HFFc6 (cell line): ENCODE results near the gene PROC. TPM values are rescaled to one million over a fixed set of nuclear protein-coding genes. Genes with fewer than 3 reads are reported as not detected.

Experiments used
- DNase-seq: peaks from one replicate; pipeline ENCODE4 v3.0.0-alpha.2; 2018
- H3K27ac Mint-ChIP-seq: 2 replicates; pipeline ENCODE4 v1.8.0; 2020; ENCODE audit warnings: mild to moderate bottlenecking, mixed read lengths
- H3K27me3 Mint-ChIP-seq: 2 replicates; pipeline ENCODE4 v1.8.0; 2021; ENCODE audit warnings: mild to moderate bottlenecking, moderate library complexity, mixed read lengths; ENCODE audit not compliant: insufficient read depth
- H3K36me3 Mint-ChIP-seq: 2 replicates; pipeline ENCODE4 v1.8.0; 2021; ENCODE audit warnings: low read depth, mixed read lengths
- H3K4me1 Mint-ChIP-seq: 2 replicates; pipeline ENCODE4 v1.8.0; 2020; ENCODE audit warnings: low read depth, mixed read lengths
- H3K4me3 Mint-ChIP-seq: 2 replicates; pipeline ENCODE4 v1.8.0; 2020; ENCODE audit warnings: mild to moderate bottlenecking, moderate library complexity, mixed read lengths
- H3K9me3 Mint-ChIP-seq: 2 replicates; pipeline ENCODE4 v1.8.0; 2020; ENCODE audit warnings: mild to moderate bottlenecking, mixed read lengths
- total RNA-seq, 6 experiments: library from RNA; stranded (reverse); fragmentation: NEBNext Ultra II Directional; extraction: Animal tissue kit (Norgen Biotek cat#: 25700); gene quantifications; 2 replicates in 1 of 6; 3 replicates in 5 of 6; pipeline ENCODE4 v1.2.3, GENCODE V29; 2021
- TF ChIP-seq, protein P1 (sequence below): fragments of 200-600 bp; sonication (generic); IDR thresholded peaks from 2 replicates; pipeline ENCODE4 v1.5.0; 2021; ENCODE audit warnings: antibody characterized with exemption, mild to moderate bottlenecking

Gene PROC
- total RNA-seq, 6 experiments from 2014 or later = not detected

DNA sequence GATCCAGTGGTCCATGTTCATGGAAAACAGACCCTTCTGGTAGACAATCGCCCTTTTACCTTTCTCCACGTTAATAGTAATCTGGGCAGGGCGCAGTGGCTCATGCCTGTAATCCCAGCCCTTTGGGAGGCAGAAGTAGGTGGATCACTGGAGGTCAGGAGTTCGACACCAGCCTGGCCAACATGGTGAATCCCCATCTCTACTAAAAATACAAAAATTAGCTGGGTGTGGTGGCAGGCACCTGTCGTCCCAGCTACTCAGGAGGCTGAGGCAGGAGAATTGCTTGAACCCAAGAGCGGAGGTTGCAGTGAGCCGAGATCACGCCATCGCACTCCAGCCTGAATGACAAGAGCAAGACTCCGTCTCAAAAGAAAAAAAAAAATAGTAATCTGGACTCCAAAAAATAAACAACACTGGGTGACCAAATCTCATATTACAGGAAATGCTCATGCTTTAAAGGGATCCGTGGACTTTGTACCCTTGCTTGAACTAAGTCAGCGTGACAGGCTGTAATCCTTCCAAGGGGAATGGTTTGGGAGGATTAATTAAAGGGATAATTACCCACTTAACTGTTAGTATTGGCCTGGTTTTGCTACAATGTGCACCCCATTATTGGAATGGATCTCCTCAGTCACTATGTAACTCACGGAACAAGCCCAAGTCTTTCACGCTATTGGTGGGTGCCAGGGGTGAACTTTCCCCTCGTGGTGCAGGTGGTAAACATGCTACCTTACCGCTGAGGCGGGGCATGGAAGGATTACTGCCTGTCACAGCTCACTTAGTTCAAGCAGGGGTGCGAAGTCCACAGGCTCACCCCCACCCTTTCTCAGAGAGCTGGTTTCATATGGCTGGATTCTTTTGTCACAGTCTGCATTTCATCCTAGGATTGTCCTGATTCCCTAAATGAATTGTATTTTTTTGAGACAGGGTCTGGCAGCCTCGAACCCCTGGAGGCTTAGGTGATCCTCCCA lies 36.7 kb downstream of the PROC start:
- no peak for DNase-seq
- Mint-ChIP-seq H3K27me3 (peaks cover 1% of the 10 kb centered on the region; the same call in 1 of the 2 replicates), H3K36me3 (no peaks in the 10 kb centered on the region), H3K4me1 (no peaks in the 10 kb centered on the region), H3K9me3 (no peaks in the 10 kb centered on the region), H3K27ac (no peak overlapping the region), H3K4me3 (no peak overlapping the region)
- TF ChIP-seq, protein P1, sequence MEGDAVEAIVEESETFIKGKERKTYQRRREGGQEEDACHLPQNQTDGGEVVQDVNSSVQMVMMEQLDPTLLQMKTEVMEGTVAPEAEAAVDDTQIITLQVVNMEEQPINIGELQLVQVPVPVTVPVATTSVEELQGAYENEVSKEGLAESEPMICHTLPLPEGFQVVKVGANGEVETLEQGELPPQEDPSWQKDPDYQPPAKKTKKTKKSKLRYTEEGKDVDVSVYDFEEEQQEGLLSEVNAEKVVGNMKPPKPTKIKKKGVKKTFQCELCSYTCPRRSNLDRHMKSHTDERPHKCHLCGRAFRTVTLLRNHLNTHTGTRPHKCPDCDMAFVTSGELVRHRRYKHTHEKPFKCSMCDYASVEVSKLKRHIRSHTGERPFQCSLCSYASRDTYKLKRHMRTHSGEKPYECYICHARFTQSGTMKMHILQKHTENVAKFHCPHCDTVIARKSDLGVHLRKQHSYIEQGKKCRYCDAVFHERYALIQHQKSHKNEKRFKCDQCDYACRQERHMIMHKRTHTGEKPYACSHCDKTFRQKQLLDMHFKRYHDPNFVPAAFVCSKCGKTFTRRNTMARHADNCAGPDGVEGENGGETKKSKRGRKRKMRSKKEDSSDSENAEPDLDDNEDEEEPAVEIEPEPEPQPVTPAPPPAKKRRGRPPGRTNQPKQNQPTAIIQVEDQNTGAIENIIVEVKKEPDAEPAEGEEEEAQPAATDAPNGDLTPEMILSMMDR = no peak

DNA sequence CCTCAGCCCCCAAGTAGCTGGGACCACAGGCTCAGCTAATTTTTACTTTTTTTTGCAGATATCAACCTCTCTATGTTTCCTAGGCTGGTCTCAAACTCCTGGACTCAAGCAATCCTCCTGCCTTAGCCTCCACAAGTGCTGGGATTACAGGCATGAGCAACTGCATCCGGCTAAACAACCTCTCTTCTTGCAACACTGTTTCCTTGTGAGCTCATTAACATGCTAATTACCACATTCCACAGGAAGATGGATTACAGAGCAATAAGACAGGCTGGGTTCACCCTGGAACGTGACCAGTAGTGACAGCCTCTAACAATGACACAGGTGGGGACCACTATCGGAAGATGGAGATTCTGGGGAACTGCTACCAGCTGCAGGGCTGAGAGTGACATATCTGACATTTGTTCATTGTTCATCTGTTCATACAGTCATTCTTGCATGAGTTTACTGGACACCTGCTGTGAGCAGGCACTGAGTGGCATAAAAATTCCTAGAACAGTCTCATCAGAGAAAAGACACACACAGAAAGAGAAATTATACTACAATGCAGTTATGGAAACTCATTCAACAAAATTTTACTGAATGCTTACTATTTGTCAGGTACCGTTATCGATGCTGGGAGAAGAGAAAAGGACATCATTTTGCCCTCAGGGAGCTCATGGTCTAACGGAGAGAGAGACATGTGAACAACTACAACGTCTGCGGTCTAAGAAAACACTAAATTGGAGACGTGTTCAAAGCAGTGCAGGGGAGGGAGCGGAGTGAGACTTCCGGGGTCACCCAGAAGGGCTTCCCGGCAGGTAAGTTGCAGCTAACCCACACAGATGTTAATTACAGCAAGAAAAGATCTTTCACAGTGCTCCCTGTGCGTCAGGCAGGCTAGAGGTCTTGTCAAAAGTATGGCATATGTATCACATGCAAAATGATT lies 37.6 kb downstream of the PROC start:
- H3K27ac Mint-ChIP-seq = no peak overlapping the region
- peaks cover 1% of the 10 kb centered on the region; the same call in 1 of the 2 replicates for H3K27me3 Mint-ChIP-seq
- no peak overlapping the region for H3K4me3 Mint-ChIP-seq
- H3K9me3 Mint-ChIP-seq = no peaks in the 10 kb centered on the region
- H3K4me1 Mint-ChIP-seq = no peaks in the 10 kb centered on the region
- no peaks in the 10 kb centered on the region for H3K36me3 Mint-ChIP-seq
- DNase-seq = no peak
- TF ChIP-seq, protein P1 = no peak

DNA sequence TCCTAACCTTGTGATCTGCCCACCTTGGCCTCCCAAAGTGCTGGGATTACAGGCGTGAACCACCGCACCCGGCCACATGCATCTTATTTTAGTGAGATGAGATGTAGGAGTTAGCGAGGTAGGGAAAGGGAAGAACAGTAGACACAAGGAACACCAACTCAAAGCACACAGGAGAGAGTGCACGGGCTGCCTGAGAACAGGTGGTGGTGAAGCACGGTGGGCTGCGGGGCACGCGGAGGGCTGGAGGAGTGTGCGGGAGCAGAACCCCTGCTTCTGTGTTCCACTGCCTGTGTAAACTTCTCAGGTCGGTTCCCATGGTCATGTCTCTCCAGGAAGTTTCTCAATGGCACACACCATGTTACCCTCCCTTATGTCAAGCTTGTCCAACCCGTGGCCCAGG lies 38.7 kb downstream of the PROC start:
- H3K36me3 Mint-ChIP-seq = no peaks in the 10 kb centered on the region
- no peaks in the 10 kb centered on the region for H3K9me3 Mint-ChIP-seq
- peaks cover 1% of the 10 kb centered on the region; the same call in 1 of the 2 replicates for H3K27me3 Mint-ChIP-seq
- DNase-seq = no peak
- no peak overlapping the region for H3K4me3 Mint-ChIP-seq
- no peaks in the 10 kb centered on the region for H3K4me1 Mint-ChIP-seq
- H3K27ac Mint-ChIP-seq = no peak overlapping the region
- TF ChIP-seq, protein P1 = no peak

DNA sequence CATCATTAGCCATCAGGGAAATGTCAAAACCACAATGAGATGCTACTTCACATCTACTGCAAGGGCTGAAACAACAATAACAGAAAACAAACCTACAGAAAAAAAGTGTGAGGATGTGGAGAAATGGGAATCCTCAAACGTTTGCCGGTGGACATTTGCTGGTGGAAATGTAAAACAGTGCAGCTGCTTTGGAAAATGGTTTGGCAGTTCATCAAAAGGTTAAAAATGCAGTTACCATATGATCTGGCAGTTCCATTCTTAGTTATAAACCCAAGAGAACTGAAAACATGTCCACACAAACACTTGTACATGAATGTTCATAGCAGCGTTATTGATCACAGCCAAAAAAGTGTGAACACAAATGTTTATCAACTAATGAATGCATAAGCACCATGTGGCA lies 44.2 kb downstream of the PROC start:
- Mint-ChIP-seq H3K27ac (no peak overlapping the region), H3K4me3 (no peak overlapping the region), H3K9me3 (no peaks in the 10 kb centered on the region), H3K27me3 (peaks cover 1% of the 10 kb centered on the region; the same call in 1 of the 2 replicates), H3K36me3 (peaks cover 4% of the 10 kb centered on the region; the same call in 1 of the 2 replicates), H3K4me1 (peaks cover 6% of the 10 kb centered on the region; the same call in 1 of the 2 replicates)
- TF ChIP-seq, protein P1 = no peak
- no peak for DNase-seq

DNA sequence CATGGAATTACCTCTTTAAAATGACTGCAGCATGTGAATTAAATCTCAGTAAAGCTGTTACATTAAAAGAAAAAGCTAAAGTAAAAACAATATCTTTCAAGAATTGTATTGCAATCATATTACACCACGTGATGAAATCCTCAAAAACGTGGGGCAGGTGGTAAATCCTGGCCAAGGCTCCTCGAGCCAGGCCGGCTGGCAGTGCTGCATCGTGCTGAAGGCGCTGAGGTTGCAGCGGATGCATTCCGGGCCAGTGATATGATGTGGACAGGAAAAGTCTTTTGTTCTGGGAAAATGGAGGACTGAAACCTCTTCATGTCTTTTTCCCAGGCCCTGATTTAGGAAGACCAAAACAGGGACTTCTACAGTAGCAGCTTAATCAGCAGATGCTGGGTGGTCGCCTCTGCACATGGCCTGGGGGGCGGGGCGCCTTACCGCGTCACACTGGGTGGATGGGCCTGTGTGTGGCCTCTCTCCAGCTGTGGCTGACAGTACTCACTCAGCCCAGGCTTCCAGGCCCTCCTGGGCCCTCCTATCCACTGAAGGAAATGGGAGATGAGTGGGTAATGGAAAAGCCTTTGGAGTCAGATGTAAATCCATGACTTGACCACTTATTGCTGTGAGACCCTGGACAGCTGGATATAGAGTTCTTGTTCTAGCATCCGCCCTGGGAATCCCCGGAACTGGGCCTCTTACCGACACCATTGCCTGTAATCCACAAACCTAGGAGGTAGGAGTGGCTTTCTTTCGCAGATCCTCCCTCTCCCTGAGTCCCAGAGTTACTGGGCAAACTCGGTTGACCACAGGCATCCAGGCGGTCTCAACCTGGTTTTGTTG lies 45.1 kb downstream of the PROC start:
- Mint-ChIP-seq H3K4me1 (peaks cover 6% of the 10 kb centered on the region; the same call in 1 of the 2 replicates), H3K4me3 (no peak overlapping the region)
- TF ChIP-seq, protein P1 = no peak

More for the DNA sequence above, 45.1 kb downstream of the PROC start:
- H3K27me3 Mint-ChIP-seq = peaks cover 1% of the 10 kb centered on the region; the same call in 1 of the 2 replicates
- H3K36me3 Mint-ChIP-seq = peaks cover 10% of the 10 kb centered on the region
- H3K9me3 Mint-ChIP-seq = no peaks in the 10 kb centered on the region
- no peak overlapping the region for H3K27ac Mint-ChIP-seq
- no peak for DNase-seq
